Vagina (tissue), 2 donors: ENCODE measurements around the gene MEIOSIN.

Experiments used
- POLR2A ChIP-seq, 2 donors: fragments of 450-650 bp; IDR thresholded peaks; one replicate each; pipeline ENCODE4 v1.6.1; 2017; ENCODE audit warnings: antibody characterized with exemption in 2 of 2, mild to moderate bottlenecking in 2 of 2, moderate library complexity in 2 of 2
- POLR2AphosphoS5 ChIP-seq, 2 donors: sonication (generic); formaldehyde crosslinking; IDR thresholded peaks; one replicate each; pipeline ENCODE4 v1.9.0; 2017; ENCODE audit warnings: antibody characterized with exemption in 2 of 2, mild to moderate bottlenecking in 2 of 2, low read depth in 1 of 2; ENCODE audit not compliant: insufficient read depth in 1 of 2
- TF ChIP-seq, protein P1 (sequence below), 3 experiments: fragments of 450-650 bp in 2 of 3; fragments of 200-600 bp in 1 of 3; sonication (generic) in 1 of 3; IDR thresholded peaks; one replicate each; pipeline ENCODE4 v1.5.1; 2017 to 2019; ENCODE audit warnings: antibody characterized with exemption in 3 of 3, mild to moderate bottlenecking in 2 of 3, moderate library complexity in 2 of 3

DNA sequence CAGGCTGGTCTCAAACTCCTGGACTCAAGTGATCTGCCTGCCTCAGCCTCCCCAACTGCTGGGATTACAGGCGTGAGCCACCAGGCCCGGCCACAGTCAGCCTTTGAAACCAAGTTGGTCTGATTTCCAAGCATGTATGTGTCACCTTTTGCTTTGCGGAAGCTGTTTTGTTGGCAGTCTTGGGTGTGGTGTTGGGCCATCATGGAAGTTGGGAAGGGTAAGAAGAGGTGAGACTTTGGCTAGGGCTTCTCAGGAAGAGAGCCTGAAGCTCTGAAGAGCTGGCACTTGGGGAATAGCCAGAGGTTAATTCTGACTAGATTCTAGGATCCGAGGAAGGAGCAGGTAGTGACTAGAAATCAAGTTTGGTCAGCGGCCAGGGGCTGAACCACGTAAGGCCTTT, 79.1 kb downstream of the MEIOSIN start:
- TF ChIP-seq POLR2A (IDR thresholded peaks at IDR 0.05) (no peak), POLR2AphosphoS5 (IDR thresholded peaks at IDR 0.05; ENCODE audit: insufficient read depth in 1 of 2, low read depth in 1 of 2) (peak in 1 of 2 donors; percentile 37)
- TF ChIP-seq, protein P1, sequence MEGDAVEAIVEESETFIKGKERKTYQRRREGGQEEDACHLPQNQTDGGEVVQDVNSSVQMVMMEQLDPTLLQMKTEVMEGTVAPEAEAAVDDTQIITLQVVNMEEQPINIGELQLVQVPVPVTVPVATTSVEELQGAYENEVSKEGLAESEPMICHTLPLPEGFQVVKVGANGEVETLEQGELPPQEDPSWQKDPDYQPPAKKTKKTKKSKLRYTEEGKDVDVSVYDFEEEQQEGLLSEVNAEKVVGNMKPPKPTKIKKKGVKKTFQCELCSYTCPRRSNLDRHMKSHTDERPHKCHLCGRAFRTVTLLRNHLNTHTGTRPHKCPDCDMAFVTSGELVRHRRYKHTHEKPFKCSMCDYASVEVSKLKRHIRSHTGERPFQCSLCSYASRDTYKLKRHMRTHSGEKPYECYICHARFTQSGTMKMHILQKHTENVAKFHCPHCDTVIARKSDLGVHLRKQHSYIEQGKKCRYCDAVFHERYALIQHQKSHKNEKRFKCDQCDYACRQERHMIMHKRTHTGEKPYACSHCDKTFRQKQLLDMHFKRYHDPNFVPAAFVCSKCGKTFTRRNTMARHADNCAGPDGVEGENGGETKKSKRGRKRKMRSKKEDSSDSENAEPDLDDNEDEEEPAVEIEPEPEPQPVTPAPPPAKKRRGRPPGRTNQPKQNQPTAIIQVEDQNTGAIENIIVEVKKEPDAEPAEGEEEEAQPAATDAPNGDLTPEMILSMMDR (IDR thresholded peaks at IDR 0.05) = no peak
